ENCODE results near the gene ADNP.

DNA sequence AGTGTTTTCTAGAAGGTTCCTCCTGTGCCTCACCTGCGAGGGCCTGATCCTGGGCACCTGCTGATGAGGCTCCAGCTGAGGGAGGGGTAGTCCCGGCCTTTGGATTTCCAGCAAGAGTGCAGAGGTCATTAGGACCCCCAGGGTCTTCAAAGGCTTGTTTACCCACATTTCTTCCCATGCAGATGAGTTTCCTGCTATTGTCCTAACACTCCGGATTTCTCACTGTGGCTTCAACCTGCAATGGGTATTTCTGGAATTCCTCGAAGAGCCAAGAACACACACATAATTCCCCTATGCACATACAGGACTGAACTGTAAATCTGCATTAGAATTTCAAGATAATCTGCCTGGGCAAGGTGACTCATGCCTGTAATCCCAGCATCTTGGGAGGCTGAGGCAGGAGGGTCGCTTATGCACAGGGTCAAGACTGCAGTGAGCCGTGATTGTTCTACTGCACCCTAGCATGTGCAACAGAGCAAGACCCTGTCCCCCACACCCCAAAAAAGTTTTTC lies 53.9 kb downstream of the ADNP start:
- TF ChIP-seq CTCF (conservative IDR thresholded peaks at IDR 0.05; ENCODE audit: low read depth in 2 of 2) (no peak), ZNF331 (CRISPR knock-in tag; IDR thresholded peaks at IDR 0.05; ENCODE audit: low read depth) (no peak), EZH2 (IDR thresholded peaks at IDR 0.05; ENCODE audit: low read depth, unreplicated experiment) (no peak), POLR2AphosphoS5 (IDR thresholded peaks at IDR 0.05; ENCODE audit: low read depth) (no peak), JUNB (IDR thresholded peaks at IDR 0.05; ENCODE audit: unreplicated experiment) (no peak), CREB1 (CRISPR knock-in tag; IDR thresholded peaks at IDR 0.05; ENCODE audit: low read depth) (no peak), NANOG (IDR thresholded peaks at IDR 0.05; ENCODE audit: borderline replicate concordance) (no peak), ZNF114 (CRISPR knock-in tag; IDR thresholded peaks at IDR 0.05) (no peak), EZH2phosphoT487 (IDR thresholded peaks at IDR 0.05; ENCODE audit: unreplicated experiment) (no peak), ETS1 (IDR thresholded peaks at IDR 0.05) (no peak)
- TF ChIP-seq, protein P1, sequence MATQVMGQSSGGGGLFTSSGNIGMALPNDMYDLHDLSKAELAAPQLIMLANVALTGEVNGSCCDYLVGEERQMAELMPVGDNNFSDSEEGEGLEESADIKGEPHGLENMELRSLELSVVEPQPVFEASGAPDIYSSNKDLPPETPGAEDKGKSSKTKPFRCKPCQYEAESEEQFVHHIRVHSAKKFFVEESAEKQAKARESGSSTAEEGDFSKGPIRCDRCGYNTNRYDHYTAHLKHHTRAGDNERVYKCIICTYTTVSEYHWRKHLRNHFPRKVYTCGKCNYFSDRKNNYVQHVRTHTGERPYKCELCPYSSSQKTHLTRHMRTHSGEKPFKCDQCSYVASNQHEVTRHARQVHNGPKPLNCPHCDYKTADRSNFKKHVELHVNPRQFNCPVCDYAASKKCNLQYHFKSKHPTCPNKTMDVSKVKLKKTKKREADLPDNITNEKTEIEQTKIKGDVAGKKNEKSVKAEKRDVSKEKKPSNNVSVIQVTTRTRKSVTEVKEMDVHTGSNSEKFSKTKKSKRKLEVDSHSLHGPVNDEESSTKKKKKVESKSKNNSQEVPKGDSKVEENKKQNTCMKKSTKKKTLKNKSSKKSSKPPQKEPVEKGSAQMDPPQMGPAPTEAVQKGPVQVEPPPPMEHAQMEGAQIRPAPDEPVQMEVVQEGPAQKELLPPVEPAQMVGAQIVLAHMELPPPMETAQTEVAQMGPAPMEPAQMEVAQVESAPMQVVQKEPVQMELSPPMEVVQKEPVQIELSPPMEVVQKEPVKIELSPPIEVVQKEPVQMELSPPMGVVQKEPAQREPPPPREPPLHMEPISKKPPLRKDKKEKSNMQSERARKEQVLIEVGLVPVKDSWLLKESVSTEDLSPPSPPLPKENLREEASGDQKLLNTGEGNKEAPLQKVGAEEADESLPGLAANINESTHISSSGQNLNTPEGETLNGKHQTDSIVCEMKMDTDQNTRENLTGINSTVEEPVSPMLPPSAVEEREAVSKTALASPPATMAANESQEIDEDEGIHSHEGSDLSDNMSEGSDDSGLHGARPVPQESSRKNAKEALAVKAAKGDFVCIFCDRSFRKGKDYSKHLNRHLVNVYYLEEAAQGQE (IDR thresholded peaks at IDR 0.05; ENCODE audit: unreplicated experiment) = no peak
